HG02610 (cell line): ENCODE data around the gene EPHA7.

Source experiments
- ATAC-seq: cut with Tn5 transposase; IDR thresholded peaks from one replicate; pipeline ENCODE4 v1.9.1; 2021; ENCODE audit warnings: mild to moderate bottlenecking, moderate library complexity; ENCODE audit not compliant: unreplicated experiment

Gene EPHA7

DNA sequence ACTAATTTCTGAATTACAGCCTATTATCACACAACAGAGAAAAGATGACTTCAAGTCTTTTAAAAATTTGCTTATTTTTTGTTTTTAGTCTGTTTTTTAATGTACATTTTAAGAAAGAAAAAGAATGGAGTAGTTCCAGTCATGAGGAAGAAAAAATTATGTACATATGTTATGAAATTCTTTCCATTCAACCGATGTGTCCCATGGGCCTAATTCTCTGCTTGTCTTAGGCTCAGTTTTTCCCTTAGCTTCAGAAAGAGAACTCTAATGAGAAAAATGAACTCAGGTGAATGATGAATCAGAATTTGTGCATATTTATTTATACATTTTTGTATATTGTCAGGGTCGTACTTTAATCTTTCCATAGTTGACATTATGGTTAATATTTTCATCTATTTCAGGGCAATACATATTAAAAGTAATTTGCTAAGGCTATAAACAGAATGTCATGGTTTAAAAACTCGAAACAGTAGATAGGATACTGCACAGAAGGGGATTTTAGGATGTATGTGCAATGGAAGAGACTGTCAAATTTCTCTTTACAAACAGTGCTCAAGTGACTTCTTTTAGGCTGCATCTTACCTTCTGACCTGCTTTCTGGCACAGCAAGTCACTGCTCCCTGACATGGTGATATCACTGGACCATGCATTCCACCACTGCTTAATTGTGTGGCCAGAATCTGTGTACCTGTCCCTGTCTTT lies 153.1 kb downstream of the EPHA7 start:
- ATAC-seq = no peak

- no peak for ATAC-seq
These were observed 158.5 kb downstream of the EPHA7 start for GRCh38 chr6:93260881-93261280.

GRCh38 chr6:93259332-93259731 lies 160.0 kb downstream of the EPHA7 start:
- no peak for ATAC-seq

DNA sequence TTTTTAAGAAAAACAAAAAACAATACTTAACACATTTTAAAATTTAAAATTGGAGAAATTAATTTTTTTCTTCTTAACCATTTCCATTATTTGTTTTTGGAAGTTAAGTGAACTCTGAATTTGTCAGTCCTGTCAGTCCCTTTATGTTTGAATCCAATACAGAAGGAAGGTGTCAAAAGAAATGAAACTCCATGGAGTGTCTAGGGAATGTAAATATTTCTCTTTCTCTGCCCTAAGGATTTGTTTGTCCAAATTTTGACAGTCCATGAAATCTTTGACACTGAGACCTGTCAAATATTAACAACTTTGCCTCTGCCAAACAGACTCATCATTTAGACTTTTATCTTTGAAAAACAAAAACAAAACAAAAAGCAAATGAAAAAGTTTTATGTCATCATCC lies 166.4 kb downstream of the EPHA7 start:
- no peak for ATAC-seq

- no peak for ATAC-seq
These were observed 170.7 kb downstream of the EPHA7 start for GRCh38 chr6:93248631-93249030.

GRCh38 chr6:93243231-93243778 lies 176.1 kb downstream of the EPHA7 start:
- ATAC-seq = no peak

DNA sequence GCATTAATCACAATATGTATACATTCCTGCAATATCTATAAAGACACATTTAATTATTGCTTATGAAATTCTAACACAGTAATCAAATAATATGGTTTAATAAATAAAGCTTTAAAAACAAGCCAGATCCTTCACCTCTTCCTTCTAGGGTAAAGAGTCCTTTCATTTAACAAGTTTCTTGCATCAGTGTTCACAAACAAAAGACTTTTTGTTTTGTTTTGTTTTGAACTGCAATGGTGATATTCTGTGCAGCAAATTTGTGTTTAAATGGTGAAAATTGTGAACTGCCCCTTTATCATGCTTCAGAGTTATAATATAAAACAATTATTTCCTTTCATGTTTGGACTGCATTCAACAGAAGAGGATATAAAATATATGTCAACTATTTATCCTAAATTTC lies 177.3 kb downstream of the EPHA7 start:
- no peak for ATAC-seq

- no peak for ATAC-seq
These were observed 180.7 kb downstream of the EPHA7 start for GRCh38 chr6:93238632-93239031.

GRCh38 chr6:93235775-93236174 lies 183.6 kb downstream of the EPHA7 start:
- no peak for ATAC-seq

GRCh38 chr6:93226822-93227221 lies 192.5 kb downstream of the EPHA7 start:
- no peak for ATAC-seq

GRCh38 chr6:93222071-93222851 lies 197.1 kb downstream of the EPHA7 start:
- no peak for ATAC-seq

GRCh38 chr6:93219447-93219846 lies 199.9 kb downstream of the EPHA7 start:
- no peak for ATAC-seq

GRCh38 chr6:93218096-93218495 lies 201.3 kb downstream of the EPHA7 start:
- ATAC-seq = no peak

- no peak for ATAC-seq
These were observed 206.3 kb downstream of the EPHA7 start for GRCh38 chr6:93213028-93213427.

DNA sequence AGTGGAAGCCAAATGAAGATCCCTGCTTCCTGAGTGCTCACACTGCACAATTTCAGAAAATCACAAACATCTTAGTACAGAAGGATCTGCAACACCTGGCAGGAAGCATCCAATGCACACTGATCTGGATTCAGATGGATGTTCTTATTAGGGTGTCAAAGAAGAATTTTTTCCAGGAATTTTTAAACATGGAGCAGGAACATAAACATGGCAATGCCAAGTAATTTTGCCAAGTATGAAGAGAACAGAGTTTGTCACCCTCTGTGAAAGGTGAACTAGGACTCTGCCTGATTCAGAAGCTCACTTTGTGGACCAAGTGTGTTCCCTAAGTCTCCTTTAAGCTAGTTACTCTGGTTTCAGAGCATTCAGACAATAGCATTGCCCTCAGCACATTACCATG lies 208.5 kb downstream of the EPHA7 start:
- ATAC-seq = no peak

- ATAC-seq = no peak
These were observed 210.0 kb downstream of the EPHA7 start for GRCh38 chr6:93209358-93209757.

DNA sequence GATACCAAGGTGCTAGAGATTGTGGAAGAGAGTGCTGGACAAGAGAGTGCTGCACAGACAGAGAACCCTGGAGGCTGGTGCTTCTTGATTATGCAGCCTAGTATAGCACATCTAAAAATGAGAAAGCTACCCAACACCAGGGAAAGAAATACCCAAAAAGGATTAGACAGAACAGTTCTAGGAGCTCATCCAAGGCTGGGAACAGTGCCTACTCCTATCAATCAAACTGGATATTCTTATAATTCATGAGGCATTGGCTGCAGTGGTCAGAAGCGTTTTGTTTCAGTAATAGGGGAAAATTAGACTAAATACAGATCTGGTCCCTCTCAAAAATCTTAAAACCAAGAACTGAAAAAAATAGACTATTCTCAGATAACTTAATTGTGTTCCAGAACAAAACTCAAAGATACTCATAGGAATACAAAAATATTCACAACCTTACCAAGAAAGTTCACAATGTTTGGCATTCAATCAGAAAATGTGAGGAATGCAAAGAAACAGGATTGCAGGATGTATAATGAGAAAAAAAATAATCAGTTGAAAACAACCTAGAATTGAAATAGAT lies 222.9 kb downstream of the EPHA7 start:
- ATAC-seq = no peak

GRCh38 chr6:93194480-93194879 lies 224.9 kb downstream of the EPHA7 start:
- ATAC-seq = no peak

- ATAC-seq = no peak
These were observed 225.5 kb downstream of the EPHA7 start for GRCh38 chr6:93193868-93194267.
